ENCODE data around the gene ABT1. TPM values are rescaled to one million over a fixed set of nuclear protein-coding genes. Genes with fewer than 3 reads are reported as not detected.

Gene ABT1
- total and polyA plus RNA-seq, 2 experiments from 2014 or later, result 25.7 to 29.1 TPM

DNA sequence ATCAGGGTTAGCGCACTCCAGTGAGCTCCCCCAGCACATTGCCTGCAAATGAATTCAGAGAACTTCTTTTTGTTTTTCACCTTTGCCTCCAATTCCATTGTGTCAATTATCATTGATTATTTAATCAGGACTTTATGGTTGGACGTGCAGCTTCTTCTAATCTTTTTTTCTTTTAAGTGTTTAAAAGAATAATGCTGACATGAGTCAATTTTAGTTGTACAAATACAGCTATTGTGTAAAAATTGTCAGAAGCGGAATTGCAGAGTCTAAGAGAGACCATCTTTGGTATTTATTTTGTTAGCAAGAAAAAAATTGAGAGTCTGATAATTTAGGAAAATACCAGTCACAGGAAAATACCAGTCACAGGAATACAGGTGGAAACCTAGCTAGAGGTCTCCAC, 5.5 kb downstream of the ABT1 start (continued):
- TF ChIP-seq, protein P1, sequence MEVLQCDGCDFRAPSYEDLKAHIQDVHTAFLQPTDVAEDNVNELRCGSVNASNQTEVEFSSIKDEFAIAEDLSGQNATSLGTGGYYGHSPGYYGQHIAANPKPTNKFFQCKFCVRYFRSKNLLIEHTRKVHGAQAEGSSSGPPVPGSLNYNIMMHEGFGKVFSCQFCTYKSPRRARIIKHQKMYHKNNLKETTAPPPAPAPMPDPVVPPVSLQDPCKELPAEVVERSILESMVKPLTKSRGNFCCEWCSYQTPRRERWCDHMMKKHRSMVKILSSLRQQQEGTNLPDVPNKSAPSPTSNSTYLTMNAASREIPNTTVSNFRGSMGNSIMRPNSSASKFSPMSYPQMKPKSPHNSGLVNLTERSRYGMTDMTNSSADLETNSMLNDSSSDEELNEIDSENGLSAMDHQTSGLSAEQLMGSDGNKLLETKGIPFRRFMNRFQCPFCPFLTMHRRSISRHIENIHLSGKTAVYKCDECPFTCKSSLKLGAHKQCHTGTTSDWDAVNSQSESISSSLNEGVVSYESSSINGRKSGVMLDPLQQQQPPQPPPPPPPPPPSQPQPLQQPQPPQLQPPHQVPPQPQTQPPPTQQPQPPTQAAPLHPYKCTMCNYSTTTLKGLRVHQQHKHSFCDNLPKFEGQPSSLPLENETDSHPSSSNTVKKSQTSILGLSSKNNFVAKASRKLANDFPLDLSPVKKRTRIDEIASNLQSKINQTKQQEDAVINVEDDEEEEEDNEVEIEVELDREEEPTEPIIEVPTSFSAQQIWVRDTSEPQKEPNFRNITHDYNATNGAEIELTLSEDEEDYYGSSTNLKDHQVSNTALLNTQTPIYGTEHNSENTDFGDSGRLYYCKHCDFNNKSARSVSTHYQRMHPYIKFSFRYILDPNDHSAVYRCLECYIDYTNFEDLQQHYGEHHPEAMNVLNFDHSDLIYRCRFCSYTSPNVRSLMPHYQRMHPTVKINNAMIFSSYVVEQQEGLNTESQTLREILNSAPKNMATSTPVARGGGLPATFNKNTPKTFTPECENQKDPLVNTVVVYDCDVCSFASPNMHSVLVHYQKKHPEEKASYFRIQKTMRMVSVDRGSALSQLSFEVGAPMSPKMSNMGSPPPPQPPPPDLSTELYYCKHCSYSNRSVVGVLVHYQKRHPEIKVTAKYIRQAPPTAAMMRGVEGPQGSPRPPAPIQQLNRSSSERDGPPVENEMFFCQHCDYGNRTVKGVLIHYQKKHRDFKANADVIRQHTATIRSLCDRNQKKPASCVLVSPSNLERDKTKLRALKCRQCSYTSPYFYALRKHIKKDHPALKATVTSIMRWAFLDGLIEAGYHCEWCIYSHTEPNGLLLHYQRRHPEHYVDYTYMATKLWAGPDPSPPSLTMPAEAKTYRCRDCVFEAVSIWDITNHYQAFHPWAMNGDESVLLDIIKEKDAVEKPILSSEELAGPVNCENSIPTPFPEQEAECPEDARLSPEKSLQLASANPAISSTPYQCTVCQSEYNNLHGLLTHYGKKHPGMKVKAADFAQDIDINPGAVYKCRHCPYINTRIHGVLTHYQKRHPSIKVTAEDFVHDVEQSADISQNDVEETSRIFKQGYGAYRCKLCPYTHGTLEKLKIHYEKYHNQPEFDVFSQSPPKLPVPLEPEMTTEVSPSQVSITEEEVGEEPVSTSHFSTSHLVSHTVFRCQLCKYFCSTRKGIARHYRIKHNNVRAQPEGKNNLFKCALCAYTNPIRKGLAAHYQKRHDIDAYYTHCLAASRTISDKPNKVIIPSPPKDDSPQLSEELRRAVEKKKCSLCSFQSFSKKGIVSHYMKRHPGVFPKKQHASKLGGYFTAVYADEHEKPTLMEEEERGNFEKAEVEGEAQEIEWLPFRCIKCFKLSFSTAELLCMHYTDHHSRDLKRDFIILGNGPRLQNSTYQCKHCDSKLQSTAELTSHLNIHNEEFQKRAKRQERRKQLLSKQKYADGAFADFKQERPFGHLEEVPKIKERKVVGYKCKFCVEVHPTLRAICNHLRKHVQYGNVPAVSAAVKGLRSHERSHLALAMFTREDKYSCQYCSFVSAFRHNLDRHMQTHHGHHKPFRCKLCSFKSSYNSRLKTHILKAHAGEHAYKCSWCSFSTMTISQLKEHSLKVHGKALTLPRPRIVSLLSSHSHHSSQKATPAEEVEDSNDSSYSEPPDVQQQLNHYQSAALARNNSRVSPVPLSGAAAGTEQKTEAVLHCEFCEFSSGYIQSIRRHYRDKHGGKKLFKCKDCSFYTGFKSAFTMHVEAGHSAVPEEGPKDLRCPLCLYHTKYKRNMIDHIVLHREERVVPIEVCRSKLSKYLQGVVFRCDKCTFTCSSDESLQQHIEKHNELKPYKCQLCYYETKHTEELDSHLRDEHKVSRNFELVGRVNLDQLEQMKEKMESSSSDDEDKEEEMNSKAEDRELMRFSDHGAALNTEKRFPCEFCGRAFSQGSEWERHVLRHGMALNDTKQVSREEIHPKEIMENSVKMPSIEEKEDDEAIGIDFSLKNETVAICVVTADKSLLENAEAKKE (CRISPR knock-in tag; IDR thresholded peaks at IDR 0.05), result no peak
- no peak for TF ChIP-seq NANOG (IDR thresholded peaks at IDR 0.05; ENCODE audit: borderline replicate concordance)

DNA sequence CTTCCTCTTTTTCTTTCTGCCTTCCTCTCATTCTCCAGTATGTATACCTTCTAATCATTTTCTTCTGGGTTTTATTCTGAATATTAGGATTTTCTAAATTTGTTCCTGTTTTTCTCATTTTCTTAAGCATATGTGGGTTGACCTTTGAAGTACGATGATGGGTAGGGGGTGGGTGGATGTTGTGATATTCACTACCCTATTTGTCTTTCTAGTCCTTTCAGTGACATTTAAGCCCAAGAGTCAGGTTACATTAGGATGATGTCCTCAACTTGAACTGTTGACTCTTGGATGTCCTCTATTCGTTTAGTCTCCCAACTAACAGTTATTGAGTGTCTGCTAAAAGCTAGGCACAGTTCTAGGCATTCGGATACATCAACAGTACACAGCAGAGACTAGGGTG, 7.3 kb downstream of the ABT1 start:
- Mint-ChIP-seq H3K9me3 (no peaks in the 10 kb centered on the region; the same call in 2 of the 3 replicates), H3K27ac (no peak overlapping the region), H3K4me1 (no peaks in the 10 kb centered on the region), H3K4me3 (no peak overlapping the region), H3K36me3 (ENCODE audit: low read depth) (peaks cover 4% of the 10 kb centered on the region; the same call in 2 of the 3 replicates), H3K27me3 (ENCODE audit: insufficient read depth, low read depth, poor library complexity) (peaks cover 3% of the 10 kb centered on the region)
- Histone ChIP-seq H3K79me2 (replicated peaks; ENCODE audit: insufficient read depth) (no peaks in the 10 kb centered on the region), H3K4me1 (ENCODE audit: insufficient read depth) (no peaks in the 10 kb centered on the region), H2AFZ (no peak overlapping the region), H3K9me2 (ENCODE audit: insufficient read depth) (no peaks in the 10 kb centered on the region), H4K20me1 (replicated peaks; ENCODE audit: insufficient read depth) (no peaks in the 10 kb centered on the region; the same call in 1 of the 2 replicates), H3K36me3 (ENCODE audit: insufficient read depth) (peaks cover 6% of the 10 kb centered on the region; the same call in 1 of the 2 replicates), H3K27ac (ENCODE audit: low read depth) (no peak overlapping the region), H3F3A (replicated peaks; ENCODE audit: low read depth) (0 out of 2 replicates have a peak, but pooled peaks cover 5% of the 10 kb centered on the region), H3K4me3 (no peak overlapping the region), H3K27me3 (ENCODE audit: insufficient read depth) (0 out of 2 replicates have a peak, but pooled peaks cover under 1% of the 10 kb centered on the region), H3K4me2 (no peak overlapping the region)
- ATAC-seq (no peak), DNase-seq (ENCODE audit: low spot score) (no peak)
- TF ChIP-seq ZNF114 (CRISPR knock-in tag; IDR thresholded peaks at IDR 0.05) (no peak), ZNF331 (CRISPR knock-in tag; IDR thresholded peaks at IDR 0.05; ENCODE audit: low read depth) (no peak), EZH2phosphoT487 (IDR thresholded peaks at IDR 0.05; ENCODE audit: unreplicated experiment) (no peak), STAT1 (IDR thresholded peaks at IDR 0.05; ENCODE audit: unreplicated experiment) (no peak), EZH2 (IDR thresholded peaks at IDR 0.05; ENCODE audit: low read depth, unreplicated experiment) (no peak), POLR2AphosphoS5 (IDR thresholded peaks at IDR 0.05; ENCODE audit: low read depth) (no peak)
- TF ChIP-seq, protein P2, sequence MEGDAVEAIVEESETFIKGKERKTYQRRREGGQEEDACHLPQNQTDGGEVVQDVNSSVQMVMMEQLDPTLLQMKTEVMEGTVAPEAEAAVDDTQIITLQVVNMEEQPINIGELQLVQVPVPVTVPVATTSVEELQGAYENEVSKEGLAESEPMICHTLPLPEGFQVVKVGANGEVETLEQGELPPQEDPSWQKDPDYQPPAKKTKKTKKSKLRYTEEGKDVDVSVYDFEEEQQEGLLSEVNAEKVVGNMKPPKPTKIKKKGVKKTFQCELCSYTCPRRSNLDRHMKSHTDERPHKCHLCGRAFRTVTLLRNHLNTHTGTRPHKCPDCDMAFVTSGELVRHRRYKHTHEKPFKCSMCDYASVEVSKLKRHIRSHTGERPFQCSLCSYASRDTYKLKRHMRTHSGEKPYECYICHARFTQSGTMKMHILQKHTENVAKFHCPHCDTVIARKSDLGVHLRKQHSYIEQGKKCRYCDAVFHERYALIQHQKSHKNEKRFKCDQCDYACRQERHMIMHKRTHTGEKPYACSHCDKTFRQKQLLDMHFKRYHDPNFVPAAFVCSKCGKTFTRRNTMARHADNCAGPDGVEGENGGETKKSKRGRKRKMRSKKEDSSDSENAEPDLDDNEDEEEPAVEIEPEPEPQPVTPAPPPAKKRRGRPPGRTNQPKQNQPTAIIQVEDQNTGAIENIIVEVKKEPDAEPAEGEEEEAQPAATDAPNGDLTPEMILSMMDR (conservative IDR thresholded peaks at IDR 0.05; ENCODE audit: low read depth in 2 of 2), result no peak
